Lower lobe of right lung (tissue), 2 donors: ENCODE results near the gene BAK1. TPM values are rescaled to one million over a fixed set of nuclear protein-coding genes. Genes with fewer than 3 reads are reported as not detected.

ENCODE experiments used
- ATAC-seq, 2 donors: fragments of 200-7000 bp; cut with Tn5 transposase; one replicate each; pipeline ENCODE4 v1.9.1; 2020 to 2022; ENCODE audit warnings: mild to moderate bottlenecking in 2 of 2, moderate library complexity in 2 of 2
- DNase-seq: peaks from one replicate; pipeline ENCODE4 v3.0.0-alpha.2; 2020
- H3K27ac ChIP-seq: fragments of 200-600 bp; one replicate; pipeline ENCODE4 v1.8.0; 2022
- H3K27me3 ChIP-seq: fragments of 200-600 bp; one replicate; pipeline ENCODE4 v1.8.0; 2022; ENCODE audit warnings: low read depth
- H3K36me3 ChIP-seq: fragments of 200-600 bp; one replicate; pipeline ENCODE4 v1.8.0; 2022; ENCODE audit warnings: mild to moderate bottlenecking
- H3K4me1 ChIP-seq: fragments of 200-600 bp; one replicate; pipeline ENCODE4 v1.8.0; 2022
- H3K4me3 ChIP-seq: fragments of 200-600 bp; one replicate; pipeline ENCODE4 v1.8.0; 2022; ENCODE audit warnings: mild to moderate bottlenecking
- H3K9me3 ChIP-seq: fragments of 200-600 bp; one replicate; pipeline ENCODE4 v1.8.0; 2022
- intact Hi-C: fragments of 100-400 bp; cut with DNase I; formaldehyde crosslinking; loops from one replicate; pipeline ENCODE4 v1.11.0; 2022
- total RNA-seq: library from RNA; stranded (reverse); fragmentation: NEBNext Ultra II Directional; extraction: Animal tissue kit (Norgen Biotek cat#: 25700); gene quantifications from one replicate; pipeline ENCODE4 v1.2.1, GENCODE V29; 2021
- TF ChIP-seq, protein P1 (sequence below): fragments of 200-600 bp; IDR thresholded peaks from one replicate; pipeline ENCODE4 v1.8.0; 2022; ENCODE audit warnings: antibody characterized with exemption, mild to moderate bottlenecking
- donor health status: DM: no; HTN: yes; CAD: no; lungs with severe emphysema.

BAK1 gene
- total RNA-seq, 1 donor from 2014 or later, result 22.3 TPM

- H3K9me3 ChIP-seq, result no peaks in the 10 kb centered on the region
- no peaks in the 10 kb centered on the region for H3K27me3 ChIP-seq
- TF ChIP-seq, protein P1, sequence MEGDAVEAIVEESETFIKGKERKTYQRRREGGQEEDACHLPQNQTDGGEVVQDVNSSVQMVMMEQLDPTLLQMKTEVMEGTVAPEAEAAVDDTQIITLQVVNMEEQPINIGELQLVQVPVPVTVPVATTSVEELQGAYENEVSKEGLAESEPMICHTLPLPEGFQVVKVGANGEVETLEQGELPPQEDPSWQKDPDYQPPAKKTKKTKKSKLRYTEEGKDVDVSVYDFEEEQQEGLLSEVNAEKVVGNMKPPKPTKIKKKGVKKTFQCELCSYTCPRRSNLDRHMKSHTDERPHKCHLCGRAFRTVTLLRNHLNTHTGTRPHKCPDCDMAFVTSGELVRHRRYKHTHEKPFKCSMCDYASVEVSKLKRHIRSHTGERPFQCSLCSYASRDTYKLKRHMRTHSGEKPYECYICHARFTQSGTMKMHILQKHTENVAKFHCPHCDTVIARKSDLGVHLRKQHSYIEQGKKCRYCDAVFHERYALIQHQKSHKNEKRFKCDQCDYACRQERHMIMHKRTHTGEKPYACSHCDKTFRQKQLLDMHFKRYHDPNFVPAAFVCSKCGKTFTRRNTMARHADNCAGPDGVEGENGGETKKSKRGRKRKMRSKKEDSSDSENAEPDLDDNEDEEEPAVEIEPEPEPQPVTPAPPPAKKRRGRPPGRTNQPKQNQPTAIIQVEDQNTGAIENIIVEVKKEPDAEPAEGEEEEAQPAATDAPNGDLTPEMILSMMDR, result peak; percentile 29
- no peak overlapping the region for H3K4me3 ChIP-seq
- peak; percentile 47 to 54 for ATAC-seq
- H3K36me3 ChIP-seq, result no peaks in the 10 kb centered on the region
- intact Hi-C loops, result no loop called here
- peaks cover 16% of the 10 kb centered on the region for H3K4me1 ChIP-seq
- no peak overlapping the region for H3K27ac ChIP-seq
- DNase-seq, result no peak
These were observed 27.7 kb upstream of the BAK1 start for GRCh38 chr6:33607784-33608161.

GRCh38 chr6:33607126-33607783, 27.2 kb upstream of the BAK1 start:
- H3K4me3 ChIP-seq, result no peak overlapping the region
- no peaks in the 10 kb centered on the region for H3K9me3 ChIP-seq
- H3K27ac ChIP-seq, result no peak overlapping the region
- peaks cover 16% of the 10 kb centered on the region for H3K4me1 ChIP-seq
- TF ChIP-seq, protein P1, result no peak
- no peaks in the 10 kb centered on the region for H3K27me3 ChIP-seq
- DNase-seq (no peak), ATAC-seq (no peak)
- intact Hi-C loops, result no loop called here
- no peaks in the 10 kb centered on the region for H3K36me3 ChIP-seq

- no peaks in the 10 kb centered on the region for H3K27me3 ChIP-seq
- H3K27ac ChIP-seq, result no peak overlapping the region
- intact Hi-C loops, result no loop called here
- TF ChIP-seq, protein P1, result no peak
- ATAC-seq (no peak), DNase-seq (no peak)
- H3K36me3 ChIP-seq, result no peaks in the 10 kb centered on the region
- no peak overlapping the region for H3K4me3 ChIP-seq
- H3K4me1 ChIP-seq, result peaks cover 16% of the 10 kb centered on the region
- no peaks in the 10 kb centered on the region for H3K9me3 ChIP-seq
These were observed 26.6 kb upstream of the BAK1 start for GRCh38 chr6:33606642-33607041.

GRCh38 chr6:33604941-33605854, 25.1 kb upstream of the BAK1 start:
- DNase-seq, result no peak
- no peak overlapping the region for H3K27ac ChIP-seq
- no peak for ATAC-seq
- H3K36me3 ChIP-seq, result no peaks in the 10 kb centered on the region
- TF ChIP-seq, protein P1, result no peak
- no peaks in the 10 kb centered on the region for H3K27me3 ChIP-seq
- intact Hi-C loops, result no loop called here
- H3K4me3 ChIP-seq, result no peak overlapping the region
- no peaks in the 10 kb centered on the region for H3K9me3 ChIP-seq
- peaks cover 8% of the 10 kb centered on the region for H3K4me1 ChIP-seq

- TF ChIP-seq, protein P1, result no peak
- ATAC-seq, result no peak
- H3K9me3 ChIP-seq, result no peaks in the 10 kb centered on the region
- intact Hi-C loops, result no loop called here
- no peak overlapping the region for H3K4me3 ChIP-seq
- H3K4me1 ChIP-seq, result no peaks in the 10 kb centered on the region
- no peaks in the 10 kb centered on the region for H3K27me3 ChIP-seq
- DNase-seq, result no peak
- no peaks in the 10 kb centered on the region for H3K36me3 ChIP-seq
- H3K27ac ChIP-seq, result no peak overlapping the region
These were observed 22.1 kb upstream of the BAK1 start for GRCh38 chr6:33602180-33602579.
